ENCODE results near the gene ZSWIM6.

The ZSWIM6 gene

DNA sequence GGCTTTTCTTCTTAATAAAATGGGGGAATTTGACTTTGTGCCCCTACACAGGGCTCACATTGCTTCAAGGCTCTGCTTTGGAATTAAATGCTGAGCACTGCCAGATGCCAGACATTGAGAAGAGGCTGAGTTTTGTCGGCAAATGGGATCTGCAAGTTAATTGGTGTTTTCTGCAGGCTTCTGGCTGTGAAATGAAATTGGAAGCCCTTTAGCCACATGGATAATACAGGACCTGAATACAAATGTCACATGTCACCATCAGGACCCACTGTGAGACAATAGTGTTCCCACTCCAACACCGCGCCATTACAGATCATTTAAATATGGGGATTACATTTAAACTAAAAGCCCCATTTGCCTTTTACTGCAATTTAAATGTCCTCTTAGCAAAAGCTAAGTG, 164.4 kb downstream of the ZSWIM6 start:
- peak; percentile 77 for DNase-seq

DNA sequence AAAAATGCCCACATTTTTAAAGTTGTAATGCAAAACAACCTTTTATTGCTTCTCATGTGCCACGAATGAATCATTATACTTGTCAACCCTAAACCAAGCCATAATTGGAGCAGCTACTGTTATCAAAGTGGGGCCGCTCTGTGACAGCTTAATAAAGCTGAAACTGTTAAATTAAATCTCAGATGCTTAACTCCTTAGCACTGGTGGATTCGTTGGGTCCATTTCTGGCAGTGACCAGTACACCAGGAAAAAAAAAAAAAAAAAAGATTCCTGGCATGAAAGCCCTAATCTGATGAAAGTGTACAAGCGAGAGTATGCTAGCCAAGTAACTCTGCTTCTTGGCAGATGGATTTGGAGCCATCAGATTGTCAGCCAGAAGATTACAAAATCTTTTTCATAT, 164.8 kb downstream of the ZSWIM6 start:
- DNase-seq, result peak; percentile 77

DNA sequence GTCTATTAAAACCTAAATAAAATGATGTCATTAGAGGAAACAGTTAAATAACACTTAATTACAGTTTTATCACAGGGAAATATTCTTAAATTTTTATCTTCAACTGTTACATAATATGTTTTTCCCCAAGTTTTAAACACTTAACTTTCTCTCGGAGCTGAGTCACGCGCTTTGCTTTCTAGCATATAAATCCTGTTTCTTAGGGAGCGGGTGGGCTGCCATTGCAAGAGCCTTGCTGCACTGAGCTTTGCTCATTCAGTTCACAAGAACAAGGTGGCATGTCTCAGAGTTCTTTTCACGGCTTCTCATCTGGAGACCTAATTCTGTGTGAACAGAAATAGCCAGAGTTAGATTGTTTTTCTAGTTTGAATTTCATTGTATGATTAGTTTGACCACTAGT, 166.1 kb downstream of the ZSWIM6 start:
- no peak for DNase-seq

DNA sequence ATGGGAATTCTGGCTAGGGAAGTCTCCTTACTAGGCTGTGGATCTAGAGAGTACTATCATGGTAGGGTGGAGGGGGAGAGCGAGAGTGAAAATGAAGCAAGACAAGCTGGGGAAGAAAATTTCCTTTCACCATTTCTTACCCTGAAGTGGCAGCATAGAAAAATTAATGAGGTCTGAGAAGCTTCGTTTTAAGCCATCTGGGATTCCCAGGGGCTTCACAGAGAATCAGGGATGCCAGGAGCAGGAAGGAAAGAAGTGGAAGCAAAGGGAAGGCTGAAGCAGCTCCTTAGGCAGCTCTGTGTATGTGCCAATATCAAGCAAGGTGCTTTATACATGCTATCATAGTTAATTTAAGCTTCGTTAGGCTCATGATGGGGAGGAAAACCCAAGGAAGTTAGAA, 169.9 kb downstream of the ZSWIM6 start:
- DNase-seq, result no peak

GRCh38 chr5:61504143-61504770, 172.2 kb downstream of the ZSWIM6 start:
- no peak for DNase-seq

DNA sequence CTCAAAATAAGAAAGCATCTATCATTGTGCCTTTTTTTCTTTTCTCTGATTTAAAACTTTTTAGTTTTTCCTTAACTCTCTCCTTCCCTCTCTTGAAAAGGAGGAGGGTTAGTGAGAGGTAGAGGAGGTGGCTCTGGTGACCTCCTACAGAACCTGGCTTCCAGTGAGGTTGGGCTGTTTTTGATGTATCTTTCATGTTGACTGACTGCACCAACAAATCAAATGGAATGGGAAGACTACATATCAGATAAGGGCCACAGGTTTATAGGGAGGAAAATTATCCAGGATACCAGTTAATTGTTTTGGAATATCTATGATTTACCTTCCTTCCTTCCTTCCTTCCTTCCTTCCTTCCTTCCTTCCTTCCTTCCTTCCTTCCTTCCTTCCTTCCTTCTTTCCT, 173.2 kb downstream of the ZSWIM6 start:
- no peak for DNase-seq

GRCh38 chr5:61507232-61507631, 175.2 kb downstream of the ZSWIM6 start:
- no peak for DNase-seq

GRCh38 chr5:61516946-61517345, 184.9 kb downstream of the ZSWIM6 start:
- no peak for DNase-seq

GRCh38 chr5:61519728-61520277, 187.7 kb downstream of the ZSWIM6 start:
- DNase-seq, result no peak

DNA sequence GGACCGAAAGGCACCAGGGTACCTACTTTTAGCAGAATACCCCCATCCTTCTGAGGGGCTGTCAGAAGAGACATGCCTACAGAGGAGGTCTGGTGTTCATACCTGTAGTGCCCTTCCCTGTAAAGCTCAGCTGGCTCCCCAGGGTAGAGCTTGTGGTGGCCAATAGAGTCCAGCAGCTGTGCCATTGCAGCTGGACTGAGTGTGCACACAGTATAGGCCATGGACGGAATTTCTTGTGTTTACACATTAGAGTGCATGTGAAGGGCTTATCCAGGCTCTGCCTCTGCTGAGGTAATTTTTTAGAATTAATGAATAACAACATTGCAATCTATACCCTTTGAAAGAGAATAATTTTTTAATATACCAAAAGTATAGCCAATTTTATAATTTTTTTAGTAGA, 191.0 kb downstream of the ZSWIM6 start:
- DNase-seq, result no peak

GRCh38 chr5:61523997-61524396, 191.9 kb downstream of the ZSWIM6 start:
- DNase-seq, result no peak

- no peak for DNase-seq
These were observed 193.6 kb downstream of the ZSWIM6 start for GRCh38 chr5:61525512-61526206.

DNA sequence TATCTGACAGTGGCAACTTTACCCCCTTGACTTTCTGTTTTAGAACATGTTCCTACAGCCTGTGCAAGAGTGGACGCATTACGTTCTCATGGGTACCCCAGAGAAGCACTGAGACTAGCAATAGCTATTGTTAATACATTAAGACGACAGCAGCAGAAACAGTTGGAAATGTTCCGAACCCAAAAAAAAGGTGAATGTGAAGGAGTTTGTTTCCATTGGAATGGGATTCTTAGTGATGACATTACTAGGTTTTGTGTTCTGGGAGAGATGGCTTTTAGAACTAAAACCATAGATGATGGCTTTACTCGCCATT, 194.1 kb downstream of the ZSWIM6 start:
- DNase-seq, result no peak

- no peak for DNase-seq
These were observed 200.9 kb downstream of the ZSWIM6 start for GRCh38 chr5:61532983-61533382.

DNA sequence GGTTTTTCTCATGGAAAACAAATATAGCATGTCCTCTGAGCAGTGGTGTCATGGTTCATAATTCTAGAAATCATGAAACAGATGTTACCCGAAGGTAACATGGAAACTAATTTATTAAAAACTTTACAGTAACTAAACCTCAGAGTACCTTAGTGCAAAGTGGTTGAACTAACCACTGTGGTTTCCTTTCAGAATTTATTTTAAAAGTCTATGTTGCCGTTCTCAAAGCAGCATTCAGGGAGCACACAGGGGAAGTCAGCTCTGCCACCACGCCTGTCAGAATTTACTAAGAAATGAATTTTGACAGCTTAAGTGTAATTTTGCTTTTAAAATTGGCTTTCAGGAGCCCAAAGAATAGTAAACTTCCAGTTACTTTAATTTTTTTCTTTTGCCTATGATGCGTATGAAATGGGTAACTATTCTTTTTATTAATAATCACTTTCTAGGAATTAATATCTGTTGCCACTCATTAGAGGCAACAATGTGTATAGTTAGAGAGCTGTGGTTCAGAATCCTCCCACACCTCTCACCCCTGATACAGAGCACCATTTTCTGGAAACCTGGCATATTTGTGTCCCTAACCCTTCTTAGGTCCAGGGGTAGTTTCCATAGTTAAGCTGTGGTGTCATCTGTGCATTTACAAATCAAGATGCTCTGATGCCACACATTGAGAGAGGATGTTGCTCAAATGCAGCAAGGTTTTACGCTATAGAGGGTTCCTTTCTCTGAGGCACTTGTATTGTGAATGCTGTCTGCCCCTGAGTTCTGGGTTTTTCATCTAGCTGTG, 202.6 kb downstream of the ZSWIM6 start:
- no peak for DNase-seq

DNA sequence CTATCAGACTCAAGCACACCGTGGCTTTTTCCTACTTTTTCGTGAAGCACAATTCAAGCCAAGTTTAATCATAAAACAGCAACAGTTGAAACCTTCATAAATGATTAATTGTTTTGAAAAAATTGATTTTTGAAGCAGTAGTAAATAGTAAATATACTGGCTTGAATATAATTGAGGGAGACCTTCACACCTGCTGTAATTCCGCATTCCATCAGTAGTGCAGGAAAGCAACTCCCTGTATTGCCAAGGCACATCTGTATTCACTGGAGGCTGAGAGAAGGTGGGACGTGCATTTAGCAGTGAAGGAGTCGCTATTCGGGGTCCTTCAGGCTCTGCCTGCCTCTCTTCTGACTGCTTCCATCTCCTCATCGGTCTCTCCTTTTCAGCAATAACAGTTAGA, 203.8 kb downstream of the ZSWIM6 start:
- DNase-seq, result no peak

DNA sequence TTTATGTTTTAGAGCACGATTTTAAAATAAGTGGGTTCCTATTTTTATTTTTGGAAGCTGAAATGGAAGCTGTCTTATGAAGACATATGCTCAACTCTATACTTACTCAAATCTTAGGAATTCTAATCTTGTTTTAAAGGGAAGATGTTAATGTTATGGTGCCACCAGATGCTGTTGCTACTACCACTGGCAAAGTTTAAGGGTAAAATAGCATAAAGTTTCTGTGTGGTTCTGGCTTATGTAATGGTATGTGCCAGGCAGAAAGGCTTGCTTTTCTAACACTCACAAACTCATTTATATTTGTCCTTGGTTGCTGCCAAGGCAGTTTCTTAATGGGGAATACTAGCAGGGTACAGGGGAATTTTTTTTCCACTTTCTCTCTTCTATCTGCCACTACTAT, 204.9 kb downstream of the ZSWIM6 start:
- no peak for DNase-seq

DNA sequence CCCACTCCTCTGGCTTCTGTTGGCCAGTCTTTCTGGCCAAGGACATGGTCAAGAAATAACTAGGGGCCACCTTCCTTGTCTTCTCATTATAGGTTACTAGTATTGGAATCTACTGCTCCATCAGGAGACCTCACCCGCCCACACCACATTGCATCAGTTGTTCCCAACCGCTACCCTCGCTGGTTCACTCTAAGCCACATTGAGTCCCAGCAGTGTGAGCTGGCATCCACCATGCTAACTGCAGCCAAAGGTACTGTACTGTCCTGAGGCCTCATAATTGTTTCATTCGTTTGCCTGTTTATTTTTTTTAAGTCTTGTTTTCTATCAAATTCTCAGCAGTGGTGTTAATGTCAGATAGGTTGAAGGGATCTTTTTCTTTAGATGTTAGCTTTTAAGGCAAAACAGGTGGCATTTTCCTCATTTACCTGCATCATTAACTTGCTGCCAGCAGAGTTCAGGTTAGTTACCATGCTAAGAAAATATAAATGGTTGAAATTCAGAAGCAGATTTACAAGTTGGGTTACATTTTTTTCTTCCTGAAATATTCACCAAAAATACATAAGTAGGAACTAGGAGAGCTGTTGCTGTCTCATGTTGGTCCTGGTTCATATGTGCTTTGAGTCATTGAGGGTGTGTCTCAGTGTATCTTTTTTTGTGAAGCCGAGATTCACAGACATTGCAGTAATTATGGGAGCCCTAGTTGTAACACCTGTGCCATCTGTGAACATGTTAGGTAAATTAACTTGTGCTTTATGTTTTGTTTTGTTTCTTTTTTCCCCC, 206.9 kb downstream of the ZSWIM6 start:
- DNase-seq, result no peak

GRCh38 chr5:61549530-61549929, 217.5 kb downstream of the ZSWIM6 start:
- no peak for DNase-seq

GRCh38 chr5:61551637-61552313, 219.7 kb downstream of the ZSWIM6 start:
- DNase-seq, result no peak

GRCh38 chr5:61559146-61559545, 227.1 kb downstream of the ZSWIM6 start:
- no peak for DNase-seq

DNA sequence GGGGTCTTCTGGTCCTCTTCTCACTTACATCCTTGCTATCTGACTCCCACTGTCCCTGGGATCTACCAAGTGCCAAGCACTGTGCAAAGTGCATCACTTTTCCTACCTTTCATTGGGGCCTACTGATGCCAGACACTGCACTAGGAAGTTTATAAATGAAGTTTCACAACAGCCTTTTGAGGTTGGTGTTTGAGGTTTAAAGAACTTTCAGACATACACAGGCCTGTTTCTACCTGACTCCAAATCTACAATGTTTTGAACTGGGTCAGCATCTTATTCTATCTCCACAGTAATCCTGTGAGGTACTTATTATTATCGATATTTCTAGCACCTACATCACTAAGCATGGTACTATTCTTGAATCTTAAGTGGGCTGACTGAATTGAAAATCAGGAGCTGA, 227.7 kb downstream of the ZSWIM6 start:
- DNase-seq, result no peak

DNA sequence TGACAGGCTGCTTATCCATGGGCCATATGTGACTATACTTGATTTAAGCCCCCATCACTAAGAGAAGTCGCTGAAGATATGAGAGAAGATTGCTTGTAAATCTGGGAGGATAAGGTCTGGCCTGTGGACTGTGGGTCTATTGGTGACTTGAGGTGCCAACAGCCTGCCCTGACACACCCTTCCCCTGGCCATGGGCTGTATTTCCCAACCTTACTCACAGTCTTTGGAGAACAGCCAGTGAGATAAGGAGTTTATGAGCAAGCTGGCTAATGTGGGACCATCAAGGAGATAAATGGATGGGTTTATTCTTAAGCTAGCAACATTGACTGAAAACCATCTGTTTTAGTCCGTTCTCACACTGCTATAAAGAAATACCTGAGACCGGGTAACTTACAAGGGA, 231.3 kb downstream of the ZSWIM6 start:
- no peak for DNase-seq
